HG03095 (cell line): Measurements from ENCODE around the gene TMEM63B.
A peak's percentile ranks its signal among the peaks of the same experiment; 100 is the strongest.
"Not testable (repeated sequence)": the region's sequence is repeated elsewhere in the genome, so short reads cannot be mapped to it uniquely, and the experiment has no call there.

Experiments
- ATAC-seq: cut with Tn5 transposase; IDR thresholded peaks from one replicate; pipeline ENCODE4 v1.9.1; 2021; ENCODE audit warnings: moderate library complexity; ENCODE audit not compliant: unreplicated experiment

Gene TMEM63B

GRCh38 chr6:44189257-44189656, 61.9 kb downstream of the TMEM63B start:
- ATAC-seq: no peak

- peak; percentile 80 for ATAC-seq
Observed at GRCh38 chr6:44190715-44191114, 63.4 kb downstream of the TMEM63B start.

GRCh38 chr6:44192428-44193041, 65.2 kb downstream of the TMEM63B start:
- ATAC-seq: no peak

GRCh38 chr6:44193307-44193910, 66.1 kb downstream of the TMEM63B start:
- ATAC-seq: no peak

GRCh38 chr6:44194326-44194725, 67.0 kb downstream of the TMEM63B start:
- no peak for ATAC-seq

- ATAC-seq: not testable (repeated sequence)
Observed at GRCh38 chr6:44196351-44196750, 69.0 kb downstream of the TMEM63B start.

- no peak for ATAC-seq
Observed at GRCh38 chr6:44198684-44199083, 71.3 kb downstream of the TMEM63B start.

- no peak for ATAC-seq
Observed at GRCh38 chr6:44199883-44200282, 72.5 kb downstream of the TMEM63B start.

- no peak for ATAC-seq
Observed at GRCh38 chr6:44201200-44201599, 73.8 kb downstream of the TMEM63B start.

GRCh38 chr6:44201638-44202303, 74.4 kb downstream of the TMEM63B start:
- no peak for ATAC-seq

GRCh38 chr6:44202332-44202971, 75.1 kb downstream of the TMEM63B start:
- no peak for ATAC-seq

- no peak for ATAC-seq
Observed at GRCh38 chr6:44202972-44203750, 75.8 kb downstream of the TMEM63B start.

- ATAC-seq: no peak
Observed at GRCh38 chr6:44203955-44204354, 76.6 kb downstream of the TMEM63B start.
